MV-4-11 (cell line): ENCODE results near the gene TNFAIP3.

Source experiments
- DNase-seq: peaks from one replicate; lab custom pipeline; 2025; lab: John Stamatoyannopoulos, UW

TNFAIP3 gene

GRCh38 chr6:137923866-137924653 is 57.0 kb downstream of the TNFAIP3 start:
- no peak for DNase-seq

- no peak for DNase-seq
Measured at GRCh38 chr6:137925141-137925698, 58.2 kb downstream of the TNFAIP3 start.

GRCh38 chr6:137926207-137926731 is 59.2 kb downstream of the TNFAIP3 start:
- peak; percentile 27 for DNase-seq

- DNase-seq: no peak
Measured at GRCh38 chr6:137926985-137927384, 59.9 kb downstream of the TNFAIP3 start.

- peak; percentile 96 for DNase-seq
Measured at GRCh38 chr6:137927777-137928218, 60.7 kb downstream of the TNFAIP3 start.

DNA sequence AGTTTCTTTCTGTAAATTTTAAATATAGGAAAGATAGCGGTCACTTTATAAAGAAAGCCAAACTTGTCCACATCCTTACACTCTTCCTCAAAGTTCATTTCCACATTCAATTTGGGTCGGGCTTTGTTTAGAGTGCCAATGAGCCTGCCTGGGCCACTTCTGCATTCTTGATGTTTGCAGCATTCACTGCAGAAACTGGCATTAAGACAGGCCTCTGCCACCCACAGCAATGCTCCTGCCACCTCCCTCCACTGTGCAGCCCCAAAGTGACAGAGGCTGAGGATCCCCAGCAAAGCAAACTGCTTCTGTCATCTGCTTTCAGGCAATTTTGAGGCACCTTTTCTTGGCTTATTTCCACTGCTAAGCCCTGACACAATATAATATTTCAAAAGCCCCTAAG is 61.2 kb downstream of the TNFAIP3 start:
- peak; percentile 90 for DNase-seq

DNA sequence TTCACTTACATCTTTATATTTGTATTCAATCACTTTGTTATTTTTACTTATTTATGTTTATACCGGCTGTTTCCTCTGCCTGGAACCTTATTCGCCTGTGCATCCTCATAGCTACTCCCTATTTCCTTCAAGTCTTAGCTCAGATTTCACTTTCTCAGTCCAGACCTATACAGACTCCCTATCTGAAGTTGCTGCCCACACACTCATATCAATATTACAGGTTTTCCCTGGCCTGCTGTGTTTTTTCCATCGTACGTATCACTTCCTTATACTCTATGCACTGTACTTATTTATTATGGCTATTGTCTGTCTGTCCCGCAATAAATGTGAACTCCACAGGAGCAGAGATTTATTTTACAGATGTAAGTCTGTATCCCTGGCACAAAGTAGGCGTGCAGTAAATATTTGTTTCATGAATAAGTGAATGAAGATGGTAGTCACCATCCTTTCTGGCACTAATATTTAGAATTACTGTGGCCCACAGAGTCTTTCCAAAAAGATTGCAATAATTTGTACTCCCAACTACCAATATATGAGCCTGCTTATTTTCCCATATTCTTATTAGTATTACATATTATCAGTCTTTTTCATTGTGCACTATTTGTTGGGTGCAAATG is 64.9 kb downstream of the TNFAIP3 start:
- no peak for DNase-seq
